ENCODE measurements around the gene UBE2H. TPM values are rescaled to one million over a fixed set of nuclear protein-coding genes. Genes with fewer than 3 reads are reported as not detected.
"Not testable (repeated sequence)": the region's sequence is repeated elsewhere in the genome, so short reads cannot be mapped to it uniquely, and the experiment has no call there.

Gene UBE2H
- polyA plus RNA-seq, 1 donor (not counting 4 experiments of a cell fraction or from before 2014, with no cell fraction given): 130 TPM

DNA sequence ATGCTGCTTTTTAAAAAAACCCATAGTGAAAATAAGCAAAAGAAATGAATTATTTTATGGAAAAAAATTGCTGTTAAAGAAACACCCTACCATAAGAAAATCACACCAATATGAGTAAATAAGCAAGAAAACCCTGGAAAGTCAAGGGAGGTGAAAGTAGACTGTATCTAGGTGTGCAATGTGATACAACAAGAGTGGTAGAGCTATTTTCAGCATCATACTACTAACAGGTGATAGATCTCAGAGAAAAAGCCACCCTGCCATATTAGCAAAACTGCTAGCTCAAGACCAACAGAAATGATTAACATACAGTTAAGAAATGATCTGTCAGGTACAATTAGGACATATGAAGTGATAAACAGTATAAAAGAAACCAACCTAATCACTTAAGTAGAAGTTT, 54.8 kb downstream of the UBE2H start:
- peaks cover 23% of the 10 kb centered on the region for H3K4me1 ChIP-seq (ENCODE audit: control insufficient read depth, extremely low read depth, insufficient read depth, low read length)
- peaks cover 2% of the 10 kb centered on the region for H4K20me1 ChIP-seq (ENCODE audit: control insufficient read depth, extremely low read depth, insufficient read depth, low read length)
- no peak overlapping the region for H3K4me3 ChIP-seq (ENCODE audit: control insufficient read depth in 2 of 3, extremely low read depth in 1 of 3, insufficient read depth in 2 of 3, low read depth in 1 of 3, low read length in 3 of 3)
- H3K27ac ChIP-seq (ENCODE audit: control insufficient read depth, insufficient read depth, low read length): no peak overlapping the region
- no peak overlapping the region for H2AFZ ChIP-seq (ENCODE audit: control insufficient read depth, low read length)
- H3K36me3 ChIP-seq (ENCODE audit: control insufficient read depth in 2 of 2, extremely low read depth in 1 of 2, insufficient read depth in 2 of 2, low read length in 2 of 2): peaks cover 5 to 12% of the 10 kb centered on the region in 2 experiments
- H3K9ac ChIP-seq (ENCODE audit: control insufficient read depth, extremely low read depth, insufficient read depth, low read length): no peak overlapping the region
- no peak for TF ChIP-seq EZH2 (IDR thresholded peaks at IDR 0.05; ENCODE audit: low read length)
- TF ChIP-seq, protein P1, sequence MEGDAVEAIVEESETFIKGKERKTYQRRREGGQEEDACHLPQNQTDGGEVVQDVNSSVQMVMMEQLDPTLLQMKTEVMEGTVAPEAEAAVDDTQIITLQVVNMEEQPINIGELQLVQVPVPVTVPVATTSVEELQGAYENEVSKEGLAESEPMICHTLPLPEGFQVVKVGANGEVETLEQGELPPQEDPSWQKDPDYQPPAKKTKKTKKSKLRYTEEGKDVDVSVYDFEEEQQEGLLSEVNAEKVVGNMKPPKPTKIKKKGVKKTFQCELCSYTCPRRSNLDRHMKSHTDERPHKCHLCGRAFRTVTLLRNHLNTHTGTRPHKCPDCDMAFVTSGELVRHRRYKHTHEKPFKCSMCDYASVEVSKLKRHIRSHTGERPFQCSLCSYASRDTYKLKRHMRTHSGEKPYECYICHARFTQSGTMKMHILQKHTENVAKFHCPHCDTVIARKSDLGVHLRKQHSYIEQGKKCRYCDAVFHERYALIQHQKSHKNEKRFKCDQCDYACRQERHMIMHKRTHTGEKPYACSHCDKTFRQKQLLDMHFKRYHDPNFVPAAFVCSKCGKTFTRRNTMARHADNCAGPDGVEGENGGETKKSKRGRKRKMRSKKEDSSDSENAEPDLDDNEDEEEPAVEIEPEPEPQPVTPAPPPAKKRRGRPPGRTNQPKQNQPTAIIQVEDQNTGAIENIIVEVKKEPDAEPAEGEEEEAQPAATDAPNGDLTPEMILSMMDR (optimal IDR thresholded peaks at IDR 0.05 in 1 of 3, IDR thresholded peaks at IDR 0.05 in 1 of 3, conservative IDR thresholded peaks at IDR 0.05 in 1 of 3; ENCODE audit: extremely low read depth in 1 of 3, insufficient read depth in 2 of 3, low read length in 3 of 3): no peak
- no peaks in the 10 kb centered on the region for H3K9me3 ChIP-seq (ENCODE audit: control insufficient read depth, low read depth, low read length)
- H3K9me1 ChIP-seq (ENCODE audit: control insufficient read depth, extremely low read depth, insufficient read depth, low read length): peaks cover 4% of the 10 kb centered on the region
- DNase-seq (ENCODE audit: low read depth, low spot score) (no peak), FAIRE-seq (no peak)
- H3K27me3 ChIP-seq (ENCODE audit: control insufficient read depth, extremely low read depth, insufficient read depth, low read length): no peaks in the 10 kb centered on the region
- H3K79me2 ChIP-seq (ENCODE audit: control insufficient read depth, insufficient read depth, low read length): peaks cover 64% of the 10 kb centered on the region
- H3K4me2 ChIP-seq (ENCODE audit: control insufficient read depth, extremely low read depth, insufficient read depth, low read depth, low read length): no peak overlapping the region
- dilution Hi-C loops (cut with MboI; ENCODE audit: extremely low pct_ligation_motif_present, low sequenced_read_pairs): no loop called here

DNA sequence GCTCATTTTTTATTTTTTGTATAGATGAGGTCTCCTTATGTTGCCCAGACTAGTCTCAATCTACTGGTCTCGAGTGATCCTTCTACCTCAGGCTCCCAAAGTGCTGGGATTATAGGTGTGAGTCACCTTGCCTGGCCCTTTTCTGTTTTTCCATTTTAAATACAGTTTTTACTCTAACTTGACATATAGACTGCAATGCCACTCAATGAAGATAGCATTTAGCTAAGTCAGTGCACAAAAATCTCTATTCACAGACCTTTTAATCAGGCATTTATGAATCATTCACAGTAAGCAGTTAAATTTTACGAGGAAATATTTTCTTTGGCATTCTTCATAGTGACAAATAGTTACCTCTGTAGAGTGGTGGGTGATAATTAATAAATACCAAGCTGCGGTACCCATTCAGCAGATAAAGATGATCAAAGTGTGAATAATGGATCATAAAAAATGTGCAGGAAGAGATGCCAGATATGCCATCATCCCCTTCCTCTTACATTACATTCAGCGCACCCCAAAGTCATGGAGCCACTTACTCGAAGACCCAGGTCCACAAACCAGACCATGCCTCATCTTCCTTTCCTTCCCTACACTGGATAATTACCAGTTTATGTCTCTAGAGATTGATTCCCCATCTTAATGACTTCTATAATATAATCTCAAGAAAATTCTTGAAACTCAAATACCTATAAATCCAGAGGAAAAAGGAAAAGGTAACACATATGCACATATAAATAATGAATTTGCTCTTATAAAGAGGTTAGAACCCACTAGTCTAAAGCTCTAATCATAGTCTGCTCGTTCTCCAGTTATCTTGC, 56.0 kb downstream of the UBE2H start:
- peak; percentile 38 for DNase-seq (ENCODE audit: low read depth, low spot score)
- Histone ChIP-seq H3K9me1 (ENCODE audit: control insufficient read depth, extremely low read depth, insufficient read depth, low read length) (peaks cover 2% of the 10 kb centered on the region), H3K27me3 (ENCODE audit: control insufficient read depth, extremely low read depth, insufficient read depth, low read length) (no peaks in the 10 kb centered on the region), H4K20me1 (ENCODE audit: control insufficient read depth, extremely low read depth, insufficient read depth, low read length) (no peaks in the 10 kb centered on the region), H3K4me1 (ENCODE audit: control insufficient read depth, extremely low read depth, insufficient read depth, low read length) (peaks cover 23% of the 10 kb centered on the region), H3K36me3 (ENCODE audit: control insufficient read depth in 2 of 2, extremely low read depth in 1 of 2, insufficient read depth in 2 of 2, low read length in 2 of 2) (peaks cover 3 to 5% of the 10 kb centered on the region in 2 experiments), H3K9me3 (ENCODE audit: control insufficient read depth, low read depth, low read length) (no peaks in the 10 kb centered on the region), H2AFZ (ENCODE audit: control insufficient read depth, low read length) (no peak overlapping the region), H3K27ac (ENCODE audit: control insufficient read depth, insufficient read depth, low read length) (peak overlapping the region; percentile 29), H3K4me3 (ENCODE audit: control insufficient read depth in 2 of 3, extremely low read depth in 1 of 3, insufficient read depth in 2 of 3, low read depth in 1 of 3, low read length in 3 of 3) (no peak overlapping the region), H3K79me2 (ENCODE audit: control insufficient read depth, insufficient read depth, low read length) (peaks cover 63% of the 10 kb centered on the region), H3K9ac (ENCODE audit: control insufficient read depth, extremely low read depth, insufficient read depth, low read length) (peak overlapping the region; percentile 4), H3K4me2 (ENCODE audit: control insufficient read depth, extremely low read depth, insufficient read depth, low read depth, low read length) (no peak overlapping the region)
- dilution Hi-C loops (cut with MboI; ENCODE audit: extremely low pct_ligation_motif_present, low sequenced_read_pairs): no loop called here
- peak; percentile 55 for FAIRE-seq
- TF ChIP-seq, protein P1 (optimal IDR thresholded peaks at IDR 0.05 in 1 of 3, IDR thresholded peaks at IDR 0.05 in 1 of 3, conservative IDR thresholded peaks at IDR 0.05 in 1 of 3; ENCODE audit: extremely low read depth in 1 of 3, insufficient read depth in 2 of 3, low read length in 3 of 3): no peak
- no peak for TF ChIP-seq EZH2 (IDR thresholded peaks at IDR 0.05; ENCODE audit: low read length)

DNA sequence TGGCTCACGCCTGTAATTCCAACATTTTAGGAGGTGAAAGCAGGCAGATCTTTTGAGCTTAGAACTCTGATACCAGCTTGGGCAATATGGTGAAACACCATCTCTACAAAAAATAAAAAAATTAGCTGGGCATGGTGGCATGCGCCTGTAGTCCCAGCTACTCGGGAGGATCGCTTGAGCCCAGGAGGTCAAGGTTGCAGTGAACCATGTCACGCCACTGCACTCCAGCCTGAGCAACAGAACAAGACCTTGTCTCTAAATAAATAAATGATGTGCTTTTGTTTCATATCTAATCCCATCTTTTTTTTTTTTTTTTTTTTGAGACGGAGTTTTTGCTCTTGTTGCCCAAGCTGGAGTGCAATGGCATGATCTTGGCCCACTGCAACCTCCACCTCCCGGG, 58.6 kb downstream of the UBE2H start:
- H2AFZ ChIP-seq (ENCODE audit: control insufficient read depth, low read length); H4K20me1 ChIP-seq (ENCODE audit: control insufficient read depth, extremely low read depth, insufficient read depth, low read length); H3K9me1 ChIP-seq (ENCODE audit: control insufficient read depth, extremely low read depth, insufficient read depth, low read length); H3K9ac ChIP-seq (ENCODE audit: control insufficient read depth, extremely low read depth, insufficient read depth, low read length); H3K4me2 ChIP-seq (ENCODE audit: control insufficient read depth, extremely low read depth, insufficient read depth, low read depth, low read length); H3K27ac ChIP-seq (ENCODE audit: control insufficient read depth, insufficient read depth, low read length); H3K36me3 ChIP-seq (ENCODE audit: control insufficient read depth in 2 of 2, extremely low read depth in 1 of 2, insufficient read depth in 2 of 2, low read length in 2 of 2); H3K4me3 ChIP-seq (ENCODE audit: control insufficient read depth in 2 of 3, extremely low read depth in 1 of 3, insufficient read depth in 2 of 3, low read depth in 1 of 3, low read length in 3 of 3); DNase-seq (ENCODE audit: low read depth, low spot score); FAIRE-seq; H3K27me3 ChIP-seq (ENCODE audit: control insufficient read depth, extremely low read depth, insufficient read depth, low read length); dilution Hi-C loops (cut with MboI; ENCODE audit: extremely low pct_ligation_motif_present, low sequenced_read_pairs); H3K9me3 ChIP-seq (ENCODE audit: control insufficient read depth, low read depth, low read length): not testable (repeated sequence)
- peaks cover 14% of the 10 kb centered on the region for H3K4me1 ChIP-seq (ENCODE audit: control insufficient read depth, extremely low read depth, insufficient read depth, low read length)
- H3K79me2 ChIP-seq (ENCODE audit: control insufficient read depth, insufficient read depth, low read length): peaks cover 62% of the 10 kb centered on the region
